Measurements from ENCODE around the gene ZBTB42. TPM values are rescaled to one million over a fixed set of nuclear protein-coding genes. Genes with fewer than 3 reads are reported as not detected.

The ZBTB42 gene
- total RNA-seq, 2 donors from 2014 or later = 10.6 to 21.8 TPM

- H3K36me3 ChIP-seq (replicated peaks in 1 of 2; ENCODE audit: insufficient read depth in 1 of 2, low read depth in 2 of 2) = no peaks in the 10 kb centered on the region
- DNase-seq (no peak), ATAC-seq (no peak)
- intact Hi-C loops (cut with DNase I) = no loop called here
- H3K4me1 ChIP-seq = peaks cover 18% of the 10 kb centered on the region
- TF ChIP-seq POLR2A (IDR thresholded peaks at IDR 0.05) (no peak), CTCF (IDR thresholded peaks at IDR 0.05) (no peak)
- no peak overlapping the region for H3K4me3 ChIP-seq
- no peak overlapping the region for H3K27ac ChIP-seq
- H3K27me3 ChIP-seq = no peaks in the 10 kb centered on the region
- 72 to 87% methylated on average over 1 of the region's 1 CpG for WGBS, 2 donors
- H3K9me3 ChIP-seq = no peaks in the 10 kb centered on the region
Observed at GRCh38 chr14:104841730-104842129, 40.8 kb downstream of the ZBTB42 start.

GRCh38 chr14:104843006-104843405, 42.1 kb downstream of the ZBTB42 start:
- DNase-seq = no peak
- intact Hi-C loops (cut with DNase I) = no loop called here
- H3K9me3 ChIP-seq = no peaks in the 10 kb centered on the region
- no peak overlapping the region for H3K27ac ChIP-seq
- WGBS, 2 donors = 53 to 63% methylated on average over 5 to 13 of the region's 13 CpGs
- no peak for ATAC-seq
- H3K36me3 ChIP-seq (replicated peaks in 1 of 2; ENCODE audit: insufficient read depth in 1 of 2, low read depth in 2 of 2) = no peaks in the 10 kb centered on the region
- H3K27me3 ChIP-seq = no peaks in the 10 kb centered on the region
- no peak overlapping the region for H3K4me3 ChIP-seq
- H3K4me1 ChIP-seq = peaks cover 18% of the 10 kb centered on the region
- TF ChIP-seq POLR2A (IDR thresholded peaks at IDR 0.05) (no peak), CTCF (IDR thresholded peaks at IDR 0.05) (no peak)

- TF ChIP-seq POLR2A (IDR thresholded peaks at IDR 0.05) (no peak), CTCF (IDR thresholded peaks at IDR 0.05) (no peak)
- no peak overlapping the region for H3K27ac ChIP-seq
- peak in 1 of 4 donors; percentile 25 for DNase-seq
- H3K4me3 ChIP-seq = no peak overlapping the region
- 0 to 6% methylated on average over 3 to 59 of the region's 69 CpGs for WGBS, 2 donors
- no peaks in the 10 kb centered on the region for H3K36me3 ChIP-seq (replicated peaks in 1 of 2; ENCODE audit: insufficient read depth in 1 of 2, low read depth in 2 of 2)
- no peaks in the 10 kb centered on the region for H3K27me3 ChIP-seq
- no peaks in the 10 kb centered on the region for H3K9me3 ChIP-seq
- H3K4me1 ChIP-seq = peaks cover 18% of the 10 kb centered on the region
- intact Hi-C loops (cut with DNase I) = no loop called here
- peak; percentile 64 for ATAC-seq
Observed at GRCh38 chr14:104843442-104844305, 42.8 kb downstream of the ZBTB42 start.

- Histone ChIP-seq H3K4me1 (peaks cover 18% of the 10 kb centered on the region), H3K27me3 (no peaks in the 10 kb centered on the region), H3K9me3 (no peaks in the 10 kb centered on the region), H3K27ac (no peak overlapping the region), H3K36me3 (replicated peaks in 1 of 2; ENCODE audit: insufficient read depth in 1 of 2, low read depth in 2 of 2) (no peaks in the 10 kb centered on the region), H3K4me3 (no peak overlapping the region)
- peak; percentile 18 for ATAC-seq
- no peak for DNase-seq
- WGBS, 2 donors = 16 to 17% methylated on average over 20 to 27 of the region's 27 CpGs
- TF ChIP-seq POLR2A (IDR thresholded peaks at IDR 0.05) (peak in 1 of 3 donors; percentile 9), CTCF (IDR thresholded peaks at IDR 0.05) (no peak)
- intact Hi-C loops (cut with DNase I) = no loop called here
Observed at GRCh38 chr14:104844306-104845032, 43.6 kb downstream of the ZBTB42 start.
